Measurements from ENCODE around the gene GNAT1. TPM values are rescaled to one million over a fixed set of nuclear protein-coding genes. Genes with fewer than 3 reads are reported as not detected.

Gene GNAT1
- polyA plus RNA-seq, 1 donor from 2014 or later = not detected

GRCh38 chr3:50195501-50196252, 4.3 kb downstream of the GNAT1 start:
- Histone ChIP-seq H3F3A (ENCODE audit: insufficient read depth, low read length, poor library complexity, severe bottlenecking) (no peaks in the 10 kb centered on the region), H3K9ac (ENCODE audit: low read length) (no peak overlapping the region), H4K20me1 (ENCODE audit: insufficient read depth) (no peaks in the 10 kb centered on the region), H3K9me3 (ENCODE audit: low read length) (no peaks in the 10 kb centered on the region), H3K4me2 (ENCODE audit: low read length) (no peak overlapping the region), H3K4me3 (ENCODE audit: low read length) (no peak overlapping the region), H3K27ac (ENCODE audit: low read length) (no peak overlapping the region), H3K9me2 (ENCODE audit: insufficient read depth, low read length) (no peaks in the 10 kb centered on the region), H3K79me2 (replicated peaks; ENCODE audit: insufficient read depth, low read length) (no peaks in the 10 kb centered on the region), H3K27me3 (ENCODE audit: insufficient read depth, low read depth, low read length) (no peaks in the 10 kb centered on the region), H2AFZ (ENCODE audit: low read depth, low read length) (no peak overlapping the region), H3K36me3 (ENCODE audit: insufficient read depth, low read length) (no peaks in the 10 kb centered on the region)
- TF ChIP-seq, protein P1, sequence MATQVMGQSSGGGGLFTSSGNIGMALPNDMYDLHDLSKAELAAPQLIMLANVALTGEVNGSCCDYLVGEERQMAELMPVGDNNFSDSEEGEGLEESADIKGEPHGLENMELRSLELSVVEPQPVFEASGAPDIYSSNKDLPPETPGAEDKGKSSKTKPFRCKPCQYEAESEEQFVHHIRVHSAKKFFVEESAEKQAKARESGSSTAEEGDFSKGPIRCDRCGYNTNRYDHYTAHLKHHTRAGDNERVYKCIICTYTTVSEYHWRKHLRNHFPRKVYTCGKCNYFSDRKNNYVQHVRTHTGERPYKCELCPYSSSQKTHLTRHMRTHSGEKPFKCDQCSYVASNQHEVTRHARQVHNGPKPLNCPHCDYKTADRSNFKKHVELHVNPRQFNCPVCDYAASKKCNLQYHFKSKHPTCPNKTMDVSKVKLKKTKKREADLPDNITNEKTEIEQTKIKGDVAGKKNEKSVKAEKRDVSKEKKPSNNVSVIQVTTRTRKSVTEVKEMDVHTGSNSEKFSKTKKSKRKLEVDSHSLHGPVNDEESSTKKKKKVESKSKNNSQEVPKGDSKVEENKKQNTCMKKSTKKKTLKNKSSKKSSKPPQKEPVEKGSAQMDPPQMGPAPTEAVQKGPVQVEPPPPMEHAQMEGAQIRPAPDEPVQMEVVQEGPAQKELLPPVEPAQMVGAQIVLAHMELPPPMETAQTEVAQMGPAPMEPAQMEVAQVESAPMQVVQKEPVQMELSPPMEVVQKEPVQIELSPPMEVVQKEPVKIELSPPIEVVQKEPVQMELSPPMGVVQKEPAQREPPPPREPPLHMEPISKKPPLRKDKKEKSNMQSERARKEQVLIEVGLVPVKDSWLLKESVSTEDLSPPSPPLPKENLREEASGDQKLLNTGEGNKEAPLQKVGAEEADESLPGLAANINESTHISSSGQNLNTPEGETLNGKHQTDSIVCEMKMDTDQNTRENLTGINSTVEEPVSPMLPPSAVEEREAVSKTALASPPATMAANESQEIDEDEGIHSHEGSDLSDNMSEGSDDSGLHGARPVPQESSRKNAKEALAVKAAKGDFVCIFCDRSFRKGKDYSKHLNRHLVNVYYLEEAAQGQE (IDR thresholded peaks at IDR 0.05; ENCODE audit: borderline replicate concordance) = no peak
- TF ChIP-seq MXI1 (conservative IDR thresholded peaks at IDR 0.05; ENCODE audit: poor library complexity, severe bottlenecking) (no peak), SMC3 (conservative IDR thresholded peaks at IDR 0.05; ENCODE audit: poor library complexity) (no peak), EP300 (conservative IDR thresholded peaks at IDR 0.05; ENCODE audit: poor library complexity, severe bottlenecking) (no peak), RAD21 (conservative IDR thresholded peaks at IDR 0.05) (no peak), EZH2 (IDR thresholded peaks at IDR 0.05; ENCODE audit: borderline replicate concordance, insufficient read depth, low read length, poor library complexity, severe bottlenecking) (no peak), POLR2AphosphoS5 (IDR thresholded peaks at IDR 0.05) (no peak), TAF1 (IDR thresholded peaks at IDR 0.05; ENCODE audit: low read depth) (no peak), CTCF (IDR thresholded peaks at IDR 0.05; ENCODE audit: poor library complexity, severe bottlenecking) (no peak)

GRCh38 chr3:50196253-50196801, 4.9 kb downstream of the GNAT1 start:
- Histone ChIP-seq H3K9me2 (ENCODE audit: insufficient read depth, low read length) (no peaks in the 10 kb centered on the region), H3K4me3 (ENCODE audit: low read length) (no peak overlapping the region), H3K36me3 (ENCODE audit: insufficient read depth, low read length) (no peaks in the 10 kb centered on the region), H3K9ac (ENCODE audit: low read length) (no peak overlapping the region), H3K27me3 (ENCODE audit: insufficient read depth, low read depth, low read length) (no peaks in the 10 kb centered on the region), H3K79me2 (replicated peaks; ENCODE audit: insufficient read depth, low read length) (no peaks in the 10 kb centered on the region), H3K4me2 (ENCODE audit: low read length) (no peak overlapping the region), H3K9me3 (ENCODE audit: low read length) (no peaks in the 10 kb centered on the region), H3K27ac (ENCODE audit: low read length) (no peak overlapping the region), H3F3A (ENCODE audit: insufficient read depth, low read length, poor library complexity, severe bottlenecking) (no peaks in the 10 kb centered on the region), H2AFZ (ENCODE audit: low read depth, low read length) (no peak overlapping the region), H4K20me1 (ENCODE audit: insufficient read depth) (no peaks in the 10 kb centered on the region)
- TF ChIP-seq RAD21 (conservative IDR thresholded peaks at IDR 0.05) (no peak), TAF1 (IDR thresholded peaks at IDR 0.05; ENCODE audit: low read depth) (no peak), SMC3 (conservative IDR thresholded peaks at IDR 0.05; ENCODE audit: poor library complexity) (no peak), CTCF (IDR thresholded peaks at IDR 0.05; ENCODE audit: poor library complexity, severe bottlenecking) (no peak), EZH2 (IDR thresholded peaks at IDR 0.05; ENCODE audit: borderline replicate concordance, insufficient read depth, low read length, poor library complexity, severe bottlenecking) (no peak), MXI1 (conservative IDR thresholded peaks at IDR 0.05; ENCODE audit: poor library complexity, severe bottlenecking) (no peak), EP300 (conservative IDR thresholded peaks at IDR 0.05; ENCODE audit: poor library complexity, severe bottlenecking) (no peak), POLR2AphosphoS5 (IDR thresholded peaks at IDR 0.05) (no peak)
- TF ChIP-seq, protein P1 (IDR thresholded peaks at IDR 0.05; ENCODE audit: borderline replicate concordance) = no peak
